ENCODE results near the gene ADGRE2.
"Not testable (repeated sequence)": the region's sequence is repeated elsewhere in the genome, so short reads cannot be mapped to it uniquely, and the experiment has no call there.

ADGRE2 gene

GRCh38 chr19:14777645-14778044 lies 715 bp downstream of the ADGRE2 start:
- DNase-seq, result not testable (repeated sequence)

GRCh38 chr19:14775869-14776586 lies 2.3 kb downstream of the ADGRE2 start:
- DNase-seq, result no peak

GRCh38 chr19:14775326-14775725 lies 3.0 kb downstream of the ADGRE2 start:
- DNase-seq, result not testable (repeated sequence)

- no peak for DNase-seq
Measured at GRCh38 chr19:14774373-14774772, 4.0 kb downstream of the ADGRE2 start.

- not testable (repeated sequence) for DNase-seq
Measured at GRCh38 chr19:14773722-14774121, 4.6 kb downstream of the ADGRE2 start.

- DNase-seq, result no peak
Measured at GRCh38 chr19:14772995-14773394, 5.4 kb downstream of the ADGRE2 start.

- DNase-seq, result no peak
Measured at GRCh38 chr19:14772467-14772866, 5.9 kb downstream of the ADGRE2 start.

GRCh38 chr19:14770944-14771839 lies 7.2 kb downstream of the ADGRE2 start:
- DNase-seq, result no peak

- no peak for DNase-seq
Measured at GRCh38 chr19:14770136-14770535, 8.2 kb downstream of the ADGRE2 start.

- no peak for DNase-seq
Measured at GRCh38 chr19:14769201-14769600, 9.2 kb downstream of the ADGRE2 start.

- no peak for DNase-seq
Measured at GRCh38 chr19:14768001-14768400, 10.4 kb downstream of the ADGRE2 start.

- DNase-seq, result no peak
Measured at GRCh38 chr19:14767466-14767971, 10.8 kb downstream of the ADGRE2 start.

GRCh38 chr19:14765841-14766240 lies 12.5 kb downstream of the ADGRE2 start:
- not testable (repeated sequence) for DNase-seq

- DNase-seq, result peak; percentile 28
Measured at GRCh38 chr19:14765403-14765802, 13.0 kb downstream of the ADGRE2 start.

GRCh38 chr19:14764401-14764800 lies 14.0 kb downstream of the ADGRE2 start:
- no peak for DNase-seq

- DNase-seq, result no peak
Measured at GRCh38 chr19:14763497-14764145, 14.7 kb downstream of the ADGRE2 start.

- no peak for DNase-seq
Measured at GRCh38 chr19:14762111-14762510, 16.2 kb downstream of the ADGRE2 start.

- DNase-seq, result no peak
Measured at GRCh38 chr19:14761607-14762006, 16.8 kb downstream of the ADGRE2 start.

GRCh38 chr19:14758816-14759215 lies 19.5 kb downstream of the ADGRE2 start:
- DNase-seq, result no peak

- no peak for DNase-seq
Measured at GRCh38 chr19:14748601-14749000, 29.8 kb downstream of the ADGRE2 start.

- no peak for DNase-seq
Measured at GRCh38 chr19:14746886-14747285, 31.5 kb downstream of the ADGRE2 start.

- DNase-seq, result no peak
Measured at GRCh38 chr19:14735915-14736314, 42.4 kb downstream of the ADGRE2 start.

- DNase-seq, result no peak
Measured at GRCh38 chr19:14733574-14733973, 44.8 kb downstream of the ADGRE2 start.

Measured in CD4-positive, alpha-beta T cell treated with Interleukin-21 for 1 hour (primary cell).